Smooth muscle cell (in vitro differentiated cells): ENCODE measurements around the gene AVEN. TPM values are rescaled to one million over a fixed set of nuclear protein-coding genes. Genes with fewer than 3 reads are reported as not detected.

ENCODE experiments used
- DNase-seq: peaks from one replicate; lab custom pipeline; 2025; ENCODE audit not compliant: unreplicated experiment; lab: John Stamatoyannopoulos, UW
- H2AFZ ChIP-seq: fragments of 200-600 bp; sonication (generic); 2 replicates; pipeline ENCODE4 v1.6.0; 2016; ENCODE audit warnings: antibody characterized with exemption, low read depth, mild to moderate bottlenecking
- H3F3A ChIP-seq: fragments of 200-600 bp; sonication (generic); 2 replicates; pipeline ENCODE4 v1.6.0; 2017; ENCODE audit warnings: antibody characterized with exemption, low read depth
- H3K27ac ChIP-seq: fragments of 200-600 bp; sonication (generic); 2 replicates; pipeline ENCODE4 v1.5.1; 2016; ENCODE audit warnings: low read depth, mild to moderate bottlenecking
- H3K27me3 ChIP-seq: fragments of 200-600 bp; sonication (generic); 2 replicates; pipeline ENCODE4 v1.6.1; 2016; ENCODE audit warnings: low read depth, mild to moderate bottlenecking
- H3K36me3 ChIP-seq: fragments of 200-600 bp; sonication (generic); 2 replicates; pipeline ENCODE4 v1.5.1; 2016; ENCODE audit warnings: low read depth
- H3K4me1 ChIP-seq: fragments of 200-600 bp; sonication (generic); 2 replicates; pipeline ENCODE4 v1.5.1; 2016; ENCODE audit warnings: low read depth
- H3K4me2 ChIP-seq: fragments of 200-600 bp; sonication (generic); 2 replicates; pipeline ENCODE4 v1.6.0; 2016; ENCODE audit warnings: mild to moderate bottlenecking
- H3K4me3 ChIP-seq: fragments of 200-600 bp; sonication (generic); 2 replicates; pipeline ENCODE4 v1.5.1; 2016; ENCODE audit warnings: mild to moderate bottlenecking
- H3K79me2 ChIP-seq: fragments of 200-600 bp; sonication (generic); 2 replicates; pipeline ENCODE4 v1.6.0; 2016; ENCODE audit warnings: low read depth, mild to moderate bottlenecking
- H3K9ac ChIP-seq: fragments of 200-600 bp; sonication (generic); 2 replicates; pipeline ENCODE4 v1.6.0; 2016; ENCODE audit warnings: low read depth
- H3K9me3 ChIP-seq: fragments of 200-600 bp; sonication (generic); replicated peaks from 2 replicates; pipeline ENCODE4 v1.5.1; 2016; ENCODE audit warnings: low read depth
- H4K20me1 ChIP-seq: fragments of 200-600 bp; sonication (generic); 2 replicates; pipeline ENCODE4 v1.6.0; 2016; ENCODE audit warnings: low read depth
- WGBS: methylation state at CpG from one replicate; pipeline ENCODE4 v1.1.7; 2016; ENCODE audit warnings: low lambda C conversion rate; 5-methylcytosine and 5-hydroxymethylcytosine counted together
- polyA plus RNA-seq: library from polyadenylated mRNA; unstranded; fragments of >200 nt; fragmentation: Nextera tagmentation; extraction: Ambion mirVana; gene quantifications from 2 replicates; pipeline ENCODE4 v1.2.1, GENCODE V29; 2016
- total RNA-seq: library from RNA; depleted of rRNA; stranded (reverse); fragments of >200 nt; gene quantifications from 2 replicates; pipeline ENCODE4 v1.2.3, GENCODE V29; 2014
- TF ChIP-seq, protein P1 (sequence below): fragments of 200-600 bp; sonication (generic); IDR thresholded peaks from 2 replicates; pipeline ENCODE4 v1.5.1; 2017; ENCODE audit warnings: borderline replicate concordance, mild to moderate bottlenecking, antibody characterized with exemption; ENCODE audit not compliant: insufficient read depth, poor library complexity, severe bottlenecking

AVEN gene
- total and polyA plus RNA-seq, 2 experiments from 2014 or later: 10.6 to 15.7 TPM

DNA sequence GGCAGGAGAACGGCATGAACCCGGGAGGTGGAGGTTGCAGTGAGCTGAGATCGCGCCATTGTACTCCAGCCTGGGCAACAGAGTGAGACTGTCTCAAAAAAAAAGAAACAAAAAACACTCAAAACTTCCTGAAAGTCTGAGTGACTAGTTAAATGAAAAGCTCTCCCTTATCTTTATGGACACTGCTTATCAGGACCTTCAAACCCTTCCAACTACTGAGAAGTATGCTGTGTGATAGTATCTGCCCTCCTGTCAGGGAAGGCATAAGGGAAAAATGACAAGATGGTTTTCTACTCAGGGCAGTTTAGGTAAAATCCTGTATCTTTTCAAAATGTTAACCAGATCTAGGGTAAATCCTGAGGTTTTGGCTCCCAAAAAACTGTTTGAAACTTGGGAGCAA, 40.9 kb upstream of the AVEN start:
- Histone ChIP-seq H2AFZ (no peak overlapping the region), H3K27me3 (no peaks in the 10 kb centered on the region), H3K4me1 (no peaks in the 10 kb centered on the region), H3K79me2 (no peaks in the 10 kb centered on the region), H3K4me3 (no peak overlapping the region), H3K4me2 (no peak overlapping the region), H4K20me1 (no peaks in the 10 kb centered on the region), H3K9ac (no peak overlapping the region), H3K27ac (no peak overlapping the region), H3K9me3 (no peaks in the 10 kb centered on the region), H3F3A (no peaks in the 10 kb centered on the region), H3K36me3 (peaks cover 5% of the 10 kb centered on the region)
- DNase-seq: no peak
- TF ChIP-seq, protein P1, sequence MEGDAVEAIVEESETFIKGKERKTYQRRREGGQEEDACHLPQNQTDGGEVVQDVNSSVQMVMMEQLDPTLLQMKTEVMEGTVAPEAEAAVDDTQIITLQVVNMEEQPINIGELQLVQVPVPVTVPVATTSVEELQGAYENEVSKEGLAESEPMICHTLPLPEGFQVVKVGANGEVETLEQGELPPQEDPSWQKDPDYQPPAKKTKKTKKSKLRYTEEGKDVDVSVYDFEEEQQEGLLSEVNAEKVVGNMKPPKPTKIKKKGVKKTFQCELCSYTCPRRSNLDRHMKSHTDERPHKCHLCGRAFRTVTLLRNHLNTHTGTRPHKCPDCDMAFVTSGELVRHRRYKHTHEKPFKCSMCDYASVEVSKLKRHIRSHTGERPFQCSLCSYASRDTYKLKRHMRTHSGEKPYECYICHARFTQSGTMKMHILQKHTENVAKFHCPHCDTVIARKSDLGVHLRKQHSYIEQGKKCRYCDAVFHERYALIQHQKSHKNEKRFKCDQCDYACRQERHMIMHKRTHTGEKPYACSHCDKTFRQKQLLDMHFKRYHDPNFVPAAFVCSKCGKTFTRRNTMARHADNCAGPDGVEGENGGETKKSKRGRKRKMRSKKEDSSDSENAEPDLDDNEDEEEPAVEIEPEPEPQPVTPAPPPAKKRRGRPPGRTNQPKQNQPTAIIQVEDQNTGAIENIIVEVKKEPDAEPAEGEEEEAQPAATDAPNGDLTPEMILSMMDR: no peak
- WGBS: 57% methylated on average over 4 of the region's 4 CpGs

DNA sequence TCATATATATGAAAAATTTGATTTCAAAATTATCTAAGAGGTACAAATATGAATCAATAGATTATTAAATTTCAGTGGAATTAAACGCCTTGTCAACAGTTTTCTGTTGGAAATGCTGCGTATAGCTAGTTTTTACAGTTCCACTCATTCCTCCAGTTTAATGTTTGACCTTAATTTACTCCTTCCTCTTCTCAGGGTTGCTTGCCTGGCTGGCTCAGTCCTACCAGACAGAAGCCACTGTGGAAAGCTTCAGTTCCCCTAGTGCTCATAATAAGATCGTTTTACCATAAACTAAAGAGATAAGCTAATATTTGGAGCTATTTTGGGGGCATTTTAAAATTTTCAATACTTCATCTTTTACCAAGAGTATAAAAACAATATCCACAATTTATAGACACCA, 39.9 kb upstream of the AVEN start:
- no peaks in the 10 kb centered on the region for H4K20me1 ChIP-seq
- no peak overlapping the region for H3K4me2 ChIP-seq
- no peak overlapping the region for H3K27ac ChIP-seq
- WGBS: 73% methylated on average over 3 of the region's 3 CpGs
- H3K4me3 ChIP-seq: no peak overlapping the region
- no peak overlapping the region for H3K9ac ChIP-seq
- peaks cover 5% of the 10 kb centered on the region for H3K36me3 ChIP-seq
- no peak for DNase-seq
- TF ChIP-seq, protein P1: no peak
- no peaks in the 10 kb centered on the region for H3K79me2 ChIP-seq
- no peaks in the 10 kb centered on the region for H3F3A ChIP-seq
- H3K27me3 ChIP-seq: no peaks in the 10 kb centered on the region
- H2AFZ ChIP-seq: no peak overlapping the region
- H3K4me1 ChIP-seq: no peaks in the 10 kb centered on the region
- H3K9me3 ChIP-seq: no peaks in the 10 kb centered on the region

DNA sequence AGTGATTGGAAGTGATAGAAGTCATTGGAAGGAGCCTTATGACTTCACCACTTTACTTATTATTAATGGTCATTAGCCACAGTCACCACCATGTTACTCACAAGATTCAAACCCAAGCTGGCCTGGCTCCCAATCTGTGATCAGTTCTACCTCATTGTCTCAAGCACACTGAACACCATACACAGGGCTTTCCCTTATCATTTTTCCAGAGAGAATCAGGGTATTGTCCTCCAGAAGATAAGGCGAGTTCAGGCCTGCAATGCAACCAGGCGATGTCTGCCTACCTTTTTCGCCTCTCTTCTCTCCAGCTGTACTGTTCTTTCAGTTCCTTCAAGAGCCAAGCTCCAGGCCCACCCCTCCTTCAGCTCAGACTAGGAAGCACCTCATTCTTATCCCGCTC, 37.8 kb upstream of the AVEN start:
- no peaks in the 10 kb centered on the region for H4K20me1 ChIP-seq
- no peaks in the 10 kb centered on the region for H3K4me1 ChIP-seq
- DNase-seq: no peak
- H3K4me2 ChIP-seq: no peak overlapping the region
- no peaks in the 10 kb centered on the region for H3K36me3 ChIP-seq
- no peak overlapping the region for H2AFZ ChIP-seq
- H3K9ac ChIP-seq: no peak overlapping the region
- H3K4me3 ChIP-seq: no peak overlapping the region
- TF ChIP-seq, protein P1: no peak
- no peaks in the 10 kb centered on the region for H3K9me3 ChIP-seq
- no peaks in the 10 kb centered on the region for H3F3A ChIP-seq
- H3K27me3 ChIP-seq: no peaks in the 10 kb centered on the region
- H3K27ac ChIP-seq: no peak overlapping the region
- H3K79me2 ChIP-seq: no peaks in the 10 kb centered on the region
- WGBS: 94% methylated on average over 4 of the region's 4 CpGs

DNA sequence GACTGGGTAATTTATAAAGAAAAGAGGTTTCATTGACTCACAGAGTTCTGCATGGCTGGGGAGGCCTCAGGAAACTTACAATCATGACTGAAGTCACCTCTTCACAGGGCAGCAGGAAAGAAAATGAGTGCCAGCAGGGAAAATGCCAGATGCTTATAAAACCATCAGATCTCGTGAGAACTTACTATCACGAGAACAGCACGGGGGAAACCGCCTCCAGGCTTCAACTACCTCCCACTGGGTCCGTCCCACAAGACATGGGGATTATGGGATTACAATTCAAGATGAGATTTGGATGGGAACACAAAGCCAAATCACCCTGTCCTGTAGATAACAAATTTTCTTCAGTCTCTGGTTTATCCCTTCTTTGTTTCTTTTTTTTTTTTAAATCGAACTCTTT, 31.0 kb upstream of the AVEN start:
- Histone ChIP-seq H3F3A (no peaks in the 10 kb centered on the region), H3K9me3 (no peaks in the 10 kb centered on the region), H3K79me2 (no peaks in the 10 kb centered on the region), H3K36me3 (no peaks in the 10 kb centered on the region), H2AFZ (no peak overlapping the region), H3K9ac (no peak overlapping the region), H3K4me3 (no peak overlapping the region), H3K27me3 (no peaks in the 10 kb centered on the region), H3K27ac (no peak overlapping the region), H3K4me2 (no peak overlapping the region), H3K4me1 (no peaks in the 10 kb centered on the region), H4K20me1 (no peaks in the 10 kb centered on the region)
- TF ChIP-seq, protein P1: no peak
- no peak for DNase-seq
- 61% methylated on average over 6 of the region's 6 CpGs for WGBS
